Neural progenitor cell (in vitro differentiated cells): ENCODE data around the gene DLL4. TPM values are rescaled to one million over a fixed set of nuclear protein-coding genes. Genes with fewer than 3 reads are reported as not detected.

ENCODE experiments used
- DNase-seq: peaks from one replicate; pipeline ENCODE4 v3.0.0-alpha.2; 2016; ENCODE audit warnings: low spot score
- H2AFZ ChIP-seq: fragments of 200-600 bp; sonication (generic); replicated peaks from 2 replicates; pipeline ENCODE4 v1.6.1; 2016; ENCODE audit warnings: antibody characterized with exemption
- H3F3A ChIP-seq: fragments of 200-600 bp; sonication (generic); 2 replicates; pipeline ENCODE4 v1.6.1; 2016; ENCODE audit warnings: antibody characterized with exemption, low read depth
- H3K27ac ChIP-seq: fragments of 200-600 bp; sonication (generic); 2 replicates; pipeline ENCODE4 v1.5.1; 2016; ENCODE audit warnings: mild to moderate bottlenecking
- H3K27me3 ChIP-seq: fragments of 200-600 bp; sonication (generic); 2 replicates; pipeline ENCODE4 v1.6.1; 2016; ENCODE audit warnings: mild to moderate bottlenecking, moderate library complexity
- H3K36me3 ChIP-seq: fragments of 200-600 bp; sonication (generic); 2 replicates; pipeline ENCODE4 v1.5.1; 2016
- H3K4me1 ChIP-seq: fragments of 200-600 bp; sonication (generic); 2 replicates; pipeline ENCODE4 v1.6.1; 2016; ENCODE audit warnings: mixed run types
- H3K4me2 ChIP-seq: fragments of 200-600 bp; sonication (generic); 2 replicates; pipeline ENCODE4 v1.6.1; 2016
- H3K4me3 ChIP-seq: fragments of 200-600 bp; sonication (generic); 2 replicates; pipeline ENCODE4 v1.5.1; 2016
- H3K79me2 ChIP-seq: fragments of 200-600 bp; sonication (generic); 2 replicates; pipeline ENCODE4 v1.6.1; 2016; ENCODE audit warnings: low read depth
- H3K9ac ChIP-seq: fragments of 200-600 bp; sonication (generic); 2 replicates; pipeline ENCODE4 v1.6.1; 2016
- H3K9me3 ChIP-seq: fragments of 200-600 bp; sonication (generic); 2 replicates; pipeline ENCODE4 v1.5.1; 2016; ENCODE audit warnings: low read depth
- H4K20me1 ChIP-seq: fragments of 200-600 bp; sonication (generic); 2 replicates; pipeline ENCODE4 v1.6.1; 2016; ENCODE audit warnings: low read depth
- H3K27ac Mint-ChIP-seq: 3 replicates; pipeline ENCODE4 v1.8.0; 2021; ENCODE audit warnings: mixed read lengths
- H3K27me3 Mint-ChIP-seq: 2 replicates; pipeline ENCODE4 v1.8.0; 2022; ENCODE audit warnings: low read depth, mild to moderate bottlenecking, inconsistent platforms, moderate library complexity, mixed read lengths; ENCODE audit not compliant: insufficient read depth
- H3K36me3 Mint-ChIP-seq: 3 replicates; pipeline ENCODE4 v1.8.0; 2021; ENCODE audit warnings: mixed read lengths
- H3K4me1 Mint-ChIP-seq: 3 replicates; pipeline ENCODE4 v1.8.0; 2021; ENCODE audit warnings: mixed read lengths
- H3K4me3 Mint-ChIP-seq: 3 replicates; pipeline ENCODE4 v1.8.0; 2021; ENCODE audit warnings: mild to moderate bottlenecking, moderate library complexity, mixed read lengths
- H3K9me3 Mint-ChIP-seq: 3 replicates; pipeline ENCODE4 v1.8.0; 2020; ENCODE audit warnings: mixed read lengths
- CTCF ChIP-seq: fragments of 200-600 bp; sonication (generic); IDR thresholded peaks from 2 replicates; pipeline ENCODE4 v1.5.1; 2017; ENCODE audit warnings: antibody characterized with exemption, mild to moderate bottlenecking
- EZH2 ChIP-seq: fragments of 200-600 bp; sonication (generic); IDR thresholded peaks from 2 replicates; pipeline ENCODE4 v1.6.1; 2017; ENCODE audit warnings: antibody characterized with exemption, mild to moderate bottlenecking, moderate library complexity
- EZH2phosphoT487 ChIP-seq: fragments of 200-600 bp; sonication (generic); IDR thresholded peaks from 2 replicates; pipeline ENCODE4 v1.6.1; 2017; ENCODE audit warnings: antibody characterized with exemption
- total RNA-seq: library from RNA; depleted of rRNA; stranded (reverse); fragments of >200 nt; gene quantifications from 2 replicates; pipeline ENCODE4 v1.2.3, GENCODE V29; 2015; ENCODE audit warnings: low replicate concordance

DLL4 gene
- total RNA-seq, 1 donor from 2014 or later = not detected

- H3K9ac ChIP-seq = no peak overlapping the region
- H3K27me3 Mint-ChIP-seq = peaks cover 50% of the 10 kb centered on the region
- no peak for DNase-seq
- H4K20me1 ChIP-seq = peaks cover 31% of the 10 kb centered on the region
- H3K79me2 ChIP-seq = no peaks in the 10 kb centered on the region
- no peaks in the 10 kb centered on the region for H3K36me3 Mint-ChIP-seq
- peaks cover 32% of the 10 kb centered on the region for H3K4me1 ChIP-seq
- H3K4me3 ChIP-seq = no peak overlapping the region
- peaks cover 33% of the 10 kb centered on the region for H3K4me1 Mint-ChIP-seq
- H3K27me3 ChIP-seq = peaks cover 77% of the 10 kb centered on the region
- no peak overlapping the region for H3K4me2 ChIP-seq
- no peak for TF ChIP-seq EZH2phosphoT487
- no peak for TF ChIP-seq EZH2
- TF ChIP-seq CTCF = no peak
- H2AFZ ChIP-seq = no peak overlapping the region
- no peaks in the 10 kb centered on the region for H3K9me3 ChIP-seq
- no peaks in the 10 kb centered on the region for H3K9me3 Mint-ChIP-seq
- no peak overlapping the region for H3K27ac ChIP-seq
- no peak overlapping the region for H3K4me3 Mint-ChIP-seq
- H3K27ac Mint-ChIP-seq = no peak overlapping the region
- H3K36me3 ChIP-seq = no peaks in the 10 kb centered on the region
- H3F3A ChIP-seq = peaks cover 25% of the 10 kb centered on the region
Measured at GRCh38 chr15:40932649-40933516, 3.7 kb downstream of the DLL4 start.

GRCh38 chr15:40933517-40933902 is 4.4 kb downstream of the DLL4 start:
- Histone ChIP-seq H3K9me3 (no peaks in the 10 kb centered on the region), H3K4me3 (no peak overlapping the region), H3F3A (peaks cover 22% of the 10 kb centered on the region), H3K79me2 (no peaks in the 10 kb centered on the region), H3K27ac (no peak overlapping the region), H3K36me3 (no peaks in the 10 kb centered on the region), H3K27me3 (peaks cover 71% of the 10 kb centered on the region), H4K20me1 (peaks cover 25% of the 10 kb centered on the region), H2AFZ (no peak overlapping the region), H3K4me2 (no peak overlapping the region), H3K9ac (no peak overlapping the region), H3K4me1 (peaks cover 26% of the 10 kb centered on the region)
- Mint-ChIP-seq H3K4me3 (no peak overlapping the region), H3K36me3 (no peaks in the 10 kb centered on the region), H3K27ac (no peak overlapping the region), H3K27me3 (peaks cover 46% of the 10 kb centered on the region), H3K4me1 (peaks cover 33% of the 10 kb centered on the region), H3K9me3 (no peaks in the 10 kb centered on the region)
- no peak for DNase-seq
- TF ChIP-seq EZH2 (no peak), EZH2phosphoT487 (no peak), CTCF (no peak)

- no peak overlapping the region for H3K4me3 ChIP-seq
- no peaks in the 10 kb centered on the region for H3K36me3 ChIP-seq
- no peak overlapping the region for H3K9ac ChIP-seq
- TF ChIP-seq EZH2phosphoT487 (no peak), CTCF (no peak), EZH2 (no peak)
- DNase-seq = no peak
- H4K20me1 ChIP-seq = peaks cover 15% of the 10 kb centered on the region
- peaks cover 61% of the 10 kb centered on the region for H3K27me3 ChIP-seq
- H3K27ac ChIP-seq = no peak overlapping the region
- peaks cover 29% of the 10 kb centered on the region for H3K4me1 Mint-ChIP-seq
- peaks cover 16% of the 10 kb centered on the region for H3K4me1 ChIP-seq
- no peak overlapping the region for H3K4me3 Mint-ChIP-seq
- H3K9me3 Mint-ChIP-seq = no peaks in the 10 kb centered on the region
- H3K4me2 ChIP-seq = no peak overlapping the region
- no peak overlapping the region for H3K27ac Mint-ChIP-seq
- H3K9me3 ChIP-seq = no peaks in the 10 kb centered on the region
- H2AFZ ChIP-seq = no peak overlapping the region
- no peaks in the 10 kb centered on the region for H3K36me3 Mint-ChIP-seq
- peaks cover 13% of the 10 kb centered on the region for H3F3A ChIP-seq
- no peaks in the 10 kb centered on the region for H3K79me2 ChIP-seq
- peaks cover 39% of the 10 kb centered on the region for H3K27me3 Mint-ChIP-seq
Measured at GRCh38 chr15:40934457-40934856, 5.3 kb downstream of the DLL4 start.
